Spleen (tissue), 7 donors: Measurements from ENCODE around the gene ENO3.
"Not testable (repeated sequence)": the region's sequence is repeated elsewhere in the genome, so short reads cannot be mapped to it uniquely, and the experiment has no call there.

ENCODE experiments used
- POLR2AphosphoS5 ChIP-seq, 3 donors: sonication (generic); formaldehyde crosslinking; IDR thresholded peaks; one replicate each; pipeline ENCODE4 v1.5.1; 2017; ENCODE audit warnings: antibody characterized with exemption in 3 of 3
- TF ChIP-seq, protein P1 (sequence below), 11 experiments: fragments of 200-600 bp in 7 of 11; fragments of 450-650 bp in 4 of 11; sonication (generic) in 4 of 11; IDR thresholded peaks in 8 of 11; conservative IDR thresholded peaks in 3 of 11; 1 replicate in 7 of 11; 2 replicates in 4 of 11; pipeline versions ENCODE4 v1.4.0 to v1.8.0; 2016 to 2021; ENCODE audit warnings: antibody characterized with exemption in 11 of 11, inconsistent platforms in 4 of 11, mild to moderate bottlenecking in 1 of 11
- donor health status: DM: no; HTN: no; CAD: no; lungs with moderate emphysema.
- donor health status: DM: no; HTN: no; CAD: no.
- donor health status: DM: no; HTN: no; CAD: no.

DNA sequence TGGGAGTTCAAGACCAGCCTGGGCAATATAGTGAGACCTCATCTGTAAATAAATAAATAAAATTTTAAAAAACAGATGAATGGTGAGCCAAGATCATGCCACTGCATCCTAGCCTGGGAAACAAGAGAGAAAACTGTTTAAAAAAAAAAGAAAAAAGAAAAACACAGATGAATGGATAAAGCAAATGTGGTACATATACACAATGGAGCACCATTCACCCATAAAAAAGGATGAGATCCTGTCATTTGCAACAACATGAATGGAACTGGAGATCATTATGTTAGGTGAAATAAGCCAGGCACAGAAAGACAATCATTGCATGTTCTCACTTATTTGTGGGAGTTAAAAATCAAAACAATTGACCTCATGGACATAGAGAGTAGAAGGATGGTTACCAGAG is 44.3 kb upstream of the ENO3 start:
- not testable (repeated sequence) for TF ChIP-seq POLR2AphosphoS5 (IDR thresholded peaks at IDR 0.05)
- TF ChIP-seq, protein P1, sequence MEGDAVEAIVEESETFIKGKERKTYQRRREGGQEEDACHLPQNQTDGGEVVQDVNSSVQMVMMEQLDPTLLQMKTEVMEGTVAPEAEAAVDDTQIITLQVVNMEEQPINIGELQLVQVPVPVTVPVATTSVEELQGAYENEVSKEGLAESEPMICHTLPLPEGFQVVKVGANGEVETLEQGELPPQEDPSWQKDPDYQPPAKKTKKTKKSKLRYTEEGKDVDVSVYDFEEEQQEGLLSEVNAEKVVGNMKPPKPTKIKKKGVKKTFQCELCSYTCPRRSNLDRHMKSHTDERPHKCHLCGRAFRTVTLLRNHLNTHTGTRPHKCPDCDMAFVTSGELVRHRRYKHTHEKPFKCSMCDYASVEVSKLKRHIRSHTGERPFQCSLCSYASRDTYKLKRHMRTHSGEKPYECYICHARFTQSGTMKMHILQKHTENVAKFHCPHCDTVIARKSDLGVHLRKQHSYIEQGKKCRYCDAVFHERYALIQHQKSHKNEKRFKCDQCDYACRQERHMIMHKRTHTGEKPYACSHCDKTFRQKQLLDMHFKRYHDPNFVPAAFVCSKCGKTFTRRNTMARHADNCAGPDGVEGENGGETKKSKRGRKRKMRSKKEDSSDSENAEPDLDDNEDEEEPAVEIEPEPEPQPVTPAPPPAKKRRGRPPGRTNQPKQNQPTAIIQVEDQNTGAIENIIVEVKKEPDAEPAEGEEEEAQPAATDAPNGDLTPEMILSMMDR (IDR thresholded peaks at IDR 0.05 in 8 of 11, conservative IDR thresholded peaks at IDR 0.05 in 3 of 11), result not testable (repeated sequence)
